ENCODE measurements around the gene ARHGAP24.

Gene ARHGAP24

GRCh38 chr4:86026720-86027119 lies 551.8 kb downstream of the ARHGAP24 start:
- H3K27ac ChIP-seq (ENCODE audit: low read depth, low read length): no peak overlapping the region
- H3K4me3 ChIP-seq (ENCODE audit: low read length): no peak overlapping the region
- H3K36me3 ChIP-seq (ENCODE audit: control insufficient read depth, insufficient read depth, low read length): no peaks in the 10 kb centered on the region
- no peaks in the 10 kb centered on the region for H3K27me3 ChIP-seq (ENCODE audit: control insufficient read depth, insufficient read depth, low read length)
- no peaks in the 10 kb centered on the region for H3K4me1 ChIP-seq (ENCODE audit: control insufficient read depth, insufficient read depth, low read length)
- H3K9ac ChIP-seq (ENCODE audit: low read length): no peak overlapping the region

DNA sequence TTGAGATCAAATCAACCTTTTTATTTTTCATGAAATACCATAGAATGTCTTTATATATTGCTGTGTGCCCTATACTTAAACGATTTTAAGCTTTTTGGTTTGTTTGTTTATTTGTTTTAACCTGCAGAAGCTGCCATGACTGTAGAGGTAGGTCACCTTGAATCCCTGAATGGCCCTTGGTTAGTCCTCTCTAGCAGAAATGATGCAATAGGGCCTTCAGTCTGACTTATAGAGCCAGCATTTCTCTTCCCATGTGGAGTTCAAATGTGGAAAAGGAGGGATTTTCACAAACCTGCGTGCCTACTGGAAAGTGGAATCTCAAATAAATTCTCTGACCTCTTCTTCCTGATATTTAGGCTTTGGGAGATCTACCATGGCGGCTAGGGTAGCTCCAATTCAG lies 557.0 kb downstream of the ARHGAP24 start:
- H3K27ac ChIP-seq (ENCODE audit: low read depth, low read length): no peak overlapping the region
- H3K9ac ChIP-seq (ENCODE audit: low read length): no peak overlapping the region
- H3K4me1 ChIP-seq (ENCODE audit: control insufficient read depth, insufficient read depth, low read length): peaks cover 8% of the 10 kb centered on the region
- H3K36me3 ChIP-seq (ENCODE audit: control insufficient read depth, insufficient read depth, low read length): no peaks in the 10 kb centered on the region
- H3K4me3 ChIP-seq (ENCODE audit: low read length): no peak overlapping the region
- no peaks in the 10 kb centered on the region for H3K27me3 ChIP-seq (ENCODE audit: control insufficient read depth, insufficient read depth, low read length)

DNA sequence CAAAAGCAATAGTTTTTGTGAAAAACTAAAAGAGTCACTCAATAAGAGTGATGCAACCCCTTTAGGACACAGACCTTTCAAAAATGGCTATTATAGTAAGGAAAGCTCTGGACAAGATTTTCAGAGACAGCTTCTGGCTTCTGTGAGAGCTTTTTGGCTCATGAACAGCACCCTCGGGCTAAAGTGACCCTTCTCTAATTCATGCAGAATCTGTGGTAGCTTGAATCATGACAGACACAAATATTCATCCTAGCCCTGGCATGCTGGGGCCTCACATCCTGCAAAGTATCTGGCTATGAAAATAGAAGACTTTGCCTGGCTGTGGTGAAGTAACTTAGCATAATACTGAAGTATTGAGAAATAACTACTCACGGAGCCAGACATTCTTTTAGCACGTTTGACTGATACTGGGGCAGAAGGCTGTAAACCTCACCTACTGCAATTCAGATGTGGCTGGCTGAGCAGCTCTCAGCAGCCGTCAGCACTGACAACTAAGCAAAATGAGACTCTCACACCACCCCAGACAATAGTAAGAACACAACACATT lies 557.6 kb downstream of the ARHGAP24 start:
- Histone ChIP-seq H3K4me3 (ENCODE audit: low read length) (peak overlapping the region; percentile 15), H3K4me1 (ENCODE audit: control insufficient read depth, insufficient read depth, low read length) (peaks cover 8% of the 10 kb centered on the region), H3K9ac (ENCODE audit: low read length) (no peak overlapping the region), H3K27ac (ENCODE audit: low read depth, low read length) (peak overlapping the region; percentile 51), H3K36me3 (ENCODE audit: control insufficient read depth, insufficient read depth, low read length) (no peaks in the 10 kb centered on the region), H3K27me3 (ENCODE audit: control insufficient read depth, insufficient read depth, low read length) (no peaks in the 10 kb centered on the region)

DNA sequence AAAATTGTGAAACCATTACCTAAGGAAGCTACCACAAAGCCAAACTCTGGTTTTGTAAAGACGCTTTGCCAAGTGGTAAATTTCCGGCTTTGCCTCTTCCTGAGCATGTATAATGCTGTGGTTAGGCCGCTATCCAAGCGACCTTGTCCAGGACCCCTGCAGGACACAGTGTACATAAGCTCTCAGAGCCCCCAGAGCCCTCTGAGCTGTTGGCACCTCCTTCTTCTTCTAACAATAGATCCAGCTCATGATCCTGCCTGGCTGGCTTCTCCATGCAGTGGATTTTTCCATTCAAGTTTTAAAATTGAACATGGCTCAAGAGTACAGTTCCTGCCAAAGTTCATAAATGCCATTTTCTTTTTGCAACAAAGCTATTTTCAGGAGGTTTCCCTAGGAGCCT lies 558.2 kb downstream of the ARHGAP24 start:
- H3K9ac ChIP-seq (ENCODE audit: low read length): no peak overlapping the region
- H3K4me1 ChIP-seq (ENCODE audit: control insufficient read depth, insufficient read depth, low read length): peaks cover 8% of the 10 kb centered on the region
- no peaks in the 10 kb centered on the region for H3K36me3 ChIP-seq (ENCODE audit: control insufficient read depth, insufficient read depth, low read length)
- H3K4me3 ChIP-seq (ENCODE audit: low read length): no peak overlapping the region
- no peaks in the 10 kb centered on the region for H3K27me3 ChIP-seq (ENCODE audit: control insufficient read depth, insufficient read depth, low read length)
- peak overlapping the region; percentile 51 for H3K27ac ChIP-seq (ENCODE audit: low read depth, low read length)

DNA sequence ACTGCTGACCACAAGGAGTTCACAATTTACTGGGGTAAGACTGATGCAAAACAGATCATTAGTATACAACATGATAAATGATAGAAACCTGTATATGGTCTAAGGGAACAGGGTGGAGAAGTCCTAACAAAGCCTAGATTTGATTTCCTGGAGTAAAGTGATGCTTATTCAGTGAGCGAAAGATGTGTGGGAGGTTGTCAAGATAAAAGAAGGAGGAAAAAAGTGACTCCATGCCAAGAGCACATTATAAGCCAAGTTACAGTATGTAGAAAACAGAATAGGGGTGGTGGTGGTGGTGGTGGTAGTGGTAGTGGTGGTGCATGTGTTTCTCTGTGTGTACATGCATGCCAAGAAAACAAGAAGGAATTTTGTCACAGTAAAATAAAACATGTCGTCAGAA lies 559.7 kb downstream of the ARHGAP24 start:
- Histone ChIP-seq H3K27ac (ENCODE audit: low read depth, low read length) (no peak overlapping the region), H3K9ac (ENCODE audit: low read length) (no peak overlapping the region), H3K4me3 (ENCODE audit: low read length) (no peak overlapping the region), H3K27me3 (ENCODE audit: control insufficient read depth, insufficient read depth, low read length) (no peaks in the 10 kb centered on the region), H3K4me1 (ENCODE audit: control insufficient read depth, insufficient read depth, low read length) (peaks cover 8% of the 10 kb centered on the region), H3K36me3 (ENCODE audit: control insufficient read depth, insufficient read depth, low read length) (no peaks in the 10 kb centered on the region)

- H3K4me1 ChIP-seq (ENCODE audit: control insufficient read depth, insufficient read depth, low read length): peaks cover 8% of the 10 kb centered on the region
- H3K9ac ChIP-seq (ENCODE audit: low read length): no peak overlapping the region
- no peak overlapping the region for H3K27ac ChIP-seq (ENCODE audit: low read depth, low read length)
- no peaks in the 10 kb centered on the region for H3K36me3 ChIP-seq (ENCODE audit: control insufficient read depth, insufficient read depth, low read length)
- no peaks in the 10 kb centered on the region for H3K27me3 ChIP-seq (ENCODE audit: control insufficient read depth, insufficient read depth, low read length)
- no peak overlapping the region for H3K4me3 ChIP-seq (ENCODE audit: low read length)
These were observed 560.7 kb downstream of the ARHGAP24 start for GRCh38 chr4:86035688-86036087.

- Histone ChIP-seq H3K4me1 (ENCODE audit: control insufficient read depth, insufficient read depth, low read length) (peaks cover 8% of the 10 kb centered on the region), H3K9ac (ENCODE audit: low read length) (no peak overlapping the region), H3K27ac (ENCODE audit: low read depth, low read length) (no peak overlapping the region), H3K27me3 (ENCODE audit: control insufficient read depth, insufficient read depth, low read length) (no peaks in the 10 kb centered on the region), H3K36me3 (ENCODE audit: control insufficient read depth, insufficient read depth, low read length) (no peaks in the 10 kb centered on the region), H3K4me3 (ENCODE audit: low read length) (no peak overlapping the region)
These were observed 561.8 kb downstream of the ARHGAP24 start for GRCh38 chr4:86036736-86037135.

DNA sequence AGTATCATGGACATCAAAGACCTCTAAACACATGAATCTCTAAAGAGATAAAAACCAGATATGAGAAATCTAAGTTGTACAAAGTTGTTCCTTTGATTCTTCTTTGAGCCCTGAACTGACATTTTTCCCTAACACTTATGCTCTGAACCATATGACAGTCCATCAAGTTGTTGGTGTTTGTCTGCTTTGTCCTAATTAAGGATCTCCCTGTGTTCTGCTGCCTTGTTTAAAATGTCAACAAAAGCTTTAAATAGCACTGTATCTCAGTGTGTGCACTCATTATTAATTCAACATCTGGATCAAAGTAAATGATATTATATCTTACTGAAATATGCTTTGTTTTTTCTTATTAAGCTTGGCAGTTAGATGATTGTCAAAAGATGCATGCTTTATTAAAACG lies 563.1 kb downstream of the ARHGAP24 start:
- Histone ChIP-seq H3K27ac (ENCODE audit: low read depth, low read length) (no peak overlapping the region), H3K27me3 (ENCODE audit: control insufficient read depth, insufficient read depth, low read length) (no peaks in the 10 kb centered on the region), H3K9ac (ENCODE audit: low read length) (no peak overlapping the region), H3K36me3 (ENCODE audit: control insufficient read depth, insufficient read depth, low read length) (no peaks in the 10 kb centered on the region), H3K4me3 (ENCODE audit: low read length) (no peak overlapping the region), H3K4me1 (ENCODE audit: control insufficient read depth, insufficient read depth, low read length) (peaks cover 2% of the 10 kb centered on the region)

- no peaks in the 10 kb centered on the region for H3K27me3 ChIP-seq (ENCODE audit: control insufficient read depth, insufficient read depth, low read length)
- H3K4me1 ChIP-seq (ENCODE audit: control insufficient read depth, insufficient read depth, low read length): no peaks in the 10 kb centered on the region
- no peak overlapping the region for H3K4me3 ChIP-seq (ENCODE audit: low read length)
- H3K27ac ChIP-seq (ENCODE audit: low read depth, low read length): no peak overlapping the region
- H3K9ac ChIP-seq (ENCODE audit: low read length): no peak overlapping the region
- no peaks in the 10 kb centered on the region for H3K36me3 ChIP-seq (ENCODE audit: control insufficient read depth, insufficient read depth, low read length)
These were observed 569.0 kb downstream of the ARHGAP24 start for GRCh38 chr4:86043755-86044592.

GRCh38 chr4:86044593-86044985 lies 569.6 kb downstream of the ARHGAP24 start:
- Histone ChIP-seq H3K27ac (ENCODE audit: low read depth, low read length) (no peak overlapping the region), H3K4me1 (ENCODE audit: control insufficient read depth, insufficient read depth, low read length) (no peaks in the 10 kb centered on the region), H3K27me3 (ENCODE audit: control insufficient read depth, insufficient read depth, low read length) (no peaks in the 10 kb centered on the region), H3K36me3 (ENCODE audit: control insufficient read depth, insufficient read depth, low read length) (no peaks in the 10 kb centered on the region), H3K4me3 (ENCODE audit: low read length) (no peak overlapping the region), H3K9ac (ENCODE audit: low read length) (no peak overlapping the region)

DNA sequence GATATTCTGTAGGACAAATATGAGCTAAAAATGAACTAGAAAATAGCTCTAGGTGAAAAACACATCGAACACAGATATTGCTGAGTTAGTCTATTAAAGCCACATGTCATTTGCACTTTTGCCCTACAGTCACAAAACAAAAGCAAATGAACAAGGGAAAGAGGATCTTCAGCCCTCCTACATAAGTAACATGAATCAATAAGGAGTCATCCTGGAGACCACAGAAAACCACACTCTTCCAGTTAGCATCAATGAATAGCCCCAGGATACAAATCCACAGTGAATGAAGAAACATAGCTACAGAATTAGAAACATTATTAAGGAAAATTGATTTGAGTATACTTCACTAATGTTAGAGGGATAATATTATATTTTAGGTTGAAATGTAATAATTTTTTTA lies 573.5 kb downstream of the ARHGAP24 start:
- Histone ChIP-seq H3K4me1 (ENCODE audit: control insufficient read depth, insufficient read depth, low read length) (no peaks in the 10 kb centered on the region), H3K36me3 (ENCODE audit: control insufficient read depth, insufficient read depth, low read length) (no peaks in the 10 kb centered on the region), H3K27me3 (ENCODE audit: control insufficient read depth, insufficient read depth, low read length) (no peaks in the 10 kb centered on the region), H3K4me3 (ENCODE audit: low read length) (no peak overlapping the region), H3K27ac (ENCODE audit: low read depth, low read length) (no peak overlapping the region), H3K9ac (ENCODE audit: low read length) (no peak overlapping the region)

DNA sequence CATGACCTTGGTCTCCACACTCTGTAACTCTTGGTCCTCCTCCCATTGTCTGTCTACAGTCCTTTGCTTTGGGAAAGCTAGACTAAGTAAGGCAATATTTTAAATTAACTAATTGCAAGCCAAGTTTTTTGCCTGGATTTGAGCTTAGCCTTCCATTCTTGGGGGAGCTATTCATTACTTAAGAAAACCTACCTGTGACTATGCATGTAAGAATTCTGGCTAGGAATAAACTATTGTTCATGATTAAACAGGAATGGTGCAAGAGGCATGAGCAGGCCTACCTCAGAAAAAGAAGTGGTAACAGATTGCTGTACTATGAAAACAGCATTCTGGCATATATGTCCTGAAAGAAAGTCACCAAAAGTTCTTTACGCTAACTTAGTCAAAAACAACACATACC lies 575.5 kb downstream of the ARHGAP24 start:
- H3K9ac ChIP-seq (ENCODE audit: low read length): no peak overlapping the region
- H3K4me1 ChIP-seq (ENCODE audit: control insufficient read depth, insufficient read depth, low read length): no peaks in the 10 kb centered on the region
- no peaks in the 10 kb centered on the region for H3K36me3 ChIP-seq (ENCODE audit: control insufficient read depth, insufficient read depth, low read length)
- H3K4me3 ChIP-seq (ENCODE audit: low read length): no peak overlapping the region
- no peak overlapping the region for H3K27ac ChIP-seq (ENCODE audit: low read depth, low read length)
- no peaks in the 10 kb centered on the region for H3K27me3 ChIP-seq (ENCODE audit: control insufficient read depth, insufficient read depth, low read length)

Data from rectal smooth muscle tissue (tissue), 1 donor.